GM13977 (cell line): ENCODE measurements around the gene HS6ST3.
A peak's percentile ranks its signal among the peaks of the same experiment; 100 is the strongest.

ENCODE experiments used
- DNase-seq: peaks from one replicate; pipeline ENCODE4 v3.0.0; 2012; ENCODE audit warnings: low spot score
- CTCF ChIP-seq: IDR thresholded peaks from 2 replicates; pipeline ENCODE4 v1.5.1; 2012; ENCODE audit warnings: mild to moderate bottlenecking, control low read depth; ENCODE audit not compliant: insufficient read depth; ENCODE audit errors: extremely low read depth, missing control alignments
- in situ Hi-C: fragments of 300-500 bp; cut with MboI; formaldehyde crosslinking; loops from one replicate; pipeline ENCODE4 v1.12.0; 2022; ENCODE audit warnings: low sequenced_read_pairs, low pct_unique_long_range_greater_than_20kb, mixed read lengths, inconsistent platforms; ENCODE audit not compliant: unreplicated experiment

HS6ST3 gene

GRCh38 chr13:96214824-96215445 lies 125.0 kb downstream of the HS6ST3 start:
- in situ Hi-C loops: no loop called here
- TF ChIP-seq CTCF: no peak
- no peak for DNase-seq

GRCh38 chr13:96216543-96216942 lies 126.6 kb downstream of the HS6ST3 start:
- in situ Hi-C loops: no loop called here
- TF ChIP-seq CTCF: no peak
- no peak for DNase-seq

- in situ Hi-C loops: no loop called here
- no peak for DNase-seq
- TF ChIP-seq CTCF: no peak
Measured at GRCh38 chr13:96218475-96218874, 128.6 kb downstream of the HS6ST3 start.

GRCh38 chr13:96221471-96221870 lies 131.6 kb downstream of the HS6ST3 start:
- in situ Hi-C loops: no loop called here
- no peak for DNase-seq
- no peak for TF ChIP-seq CTCF

GRCh38 chr13:96223231-96223630 lies 133.3 kb downstream of the HS6ST3 start:
- no peak for DNase-seq
- in situ Hi-C loops: no loop called here
- no peak for TF ChIP-seq CTCF

GRCh38 chr13:96229356-96229755 lies 139.4 kb downstream of the HS6ST3 start:
- peak; percentile 60 for TF ChIP-seq CTCF
- in situ Hi-C loops: no loop called here
- DNase-seq: no peak
